Middle frontal gyrus (tissue), 1 donor: Measurements from ENCODE around the gene EHHADH.
A peak's percentile ranks its signal among the peaks of the same experiment; 100 is the strongest.
"Not testable (repeated sequence)": the region's sequence is repeated elsewhere in the genome, so short reads cannot be mapped to it uniquely, and the experiment has no call there.

Source experiments
- DNase-seq: peaks from one replicate; pipeline ENCODE4 v3.0.0-alpha.2; 2015; ENCODE audit warnings: low spot score; ENCODE audit errors: extremely low spot score

Gene EHHADH

GRCh38 chr3:185253645-185254410 is at the start of gene EHHADH:
Gene EHHADH, minus strand, starts transcription at chr3:185254049. Its CDS starts 27 bp downstream, at chr3:185254022.
- DNase-seq: peak; percentile 5

GRCh38 chr3:185299918-185300426 is 46.1 kb upstream of the EHHADH start:
- not testable (repeated sequence) for DNase-seq

- DNase-seq: no peak
Measured at GRCh38 chr3:185297867-185298266, 44.0 kb upstream of the EHHADH start.

- DNase-seq: no peak
Measured at GRCh38 chr3:185292238-185292637, 38.4 kb upstream of the EHHADH start.

GRCh38 chr3:185290266-185290665 is 36.4 kb upstream of the EHHADH start:
- no peak for DNase-seq

GRCh38 chr3:185283374-185283935 is 29.6 kb upstream of the EHHADH start:
- DNase-seq: no peak

GRCh38 chr3:185282696-185283373 is 29.0 kb upstream of the EHHADH start:
- peak; percentile 91 for DNase-seq

- DNase-seq: no peak
Measured at GRCh38 chr3:185280572-185281365, 26.9 kb upstream of the EHHADH start.

- no peak for DNase-seq
Measured at GRCh38 chr3:185279587-185280138, 25.8 kb upstream of the EHHADH start.

- no peak for DNase-seq
Measured at GRCh38 chr3:185276415-185276814, 22.6 kb upstream of the EHHADH start.

- no peak for DNase-seq
Measured at GRCh38 chr3:185272033-185272432, 18.2 kb upstream of the EHHADH start.

- DNase-seq: no peak
Measured at GRCh38 chr3:185270956-185271332, 17.1 kb upstream of the EHHADH start.

GRCh38 chr3:185270262-185270955 is 16.6 kb upstream of the EHHADH start:
- DNase-seq: no peak

- DNase-seq: no peak
Measured at GRCh38 chr3:185268194-185268962, 14.5 kb upstream of the EHHADH start.

- DNase-seq: no peak
Measured at GRCh38 chr3:185267193-185267592, 13.3 kb upstream of the EHHADH start.

- no peak for DNase-seq
Measured at GRCh38 chr3:185264849-185265553, 11.2 kb upstream of the EHHADH start.

- DNase-seq: no peak
Measured at GRCh38 chr3:185263423-185263822, 9.6 kb upstream of the EHHADH start.

GRCh38 chr3:185257334-185257733 is 3.5 kb upstream of the EHHADH start:
- no peak for DNase-seq

- no peak for DNase-seq
Measured at GRCh38 chr3:185254799-185255198, 950 bp upstream of the EHHADH start.
